ENCODE results near the gene MED15. TPM values are rescaled to one million over a fixed set of nuclear protein-coding genes. Genes with fewer than 3 reads are reported as not detected.
A peak's percentile ranks its signal among the peaks of the same experiment; 100 is the strongest.

Gene MED15
- total and polyA plus RNA-seq, 10 donors: 32.2 to 162 (median 89.7) TPM

DNA sequence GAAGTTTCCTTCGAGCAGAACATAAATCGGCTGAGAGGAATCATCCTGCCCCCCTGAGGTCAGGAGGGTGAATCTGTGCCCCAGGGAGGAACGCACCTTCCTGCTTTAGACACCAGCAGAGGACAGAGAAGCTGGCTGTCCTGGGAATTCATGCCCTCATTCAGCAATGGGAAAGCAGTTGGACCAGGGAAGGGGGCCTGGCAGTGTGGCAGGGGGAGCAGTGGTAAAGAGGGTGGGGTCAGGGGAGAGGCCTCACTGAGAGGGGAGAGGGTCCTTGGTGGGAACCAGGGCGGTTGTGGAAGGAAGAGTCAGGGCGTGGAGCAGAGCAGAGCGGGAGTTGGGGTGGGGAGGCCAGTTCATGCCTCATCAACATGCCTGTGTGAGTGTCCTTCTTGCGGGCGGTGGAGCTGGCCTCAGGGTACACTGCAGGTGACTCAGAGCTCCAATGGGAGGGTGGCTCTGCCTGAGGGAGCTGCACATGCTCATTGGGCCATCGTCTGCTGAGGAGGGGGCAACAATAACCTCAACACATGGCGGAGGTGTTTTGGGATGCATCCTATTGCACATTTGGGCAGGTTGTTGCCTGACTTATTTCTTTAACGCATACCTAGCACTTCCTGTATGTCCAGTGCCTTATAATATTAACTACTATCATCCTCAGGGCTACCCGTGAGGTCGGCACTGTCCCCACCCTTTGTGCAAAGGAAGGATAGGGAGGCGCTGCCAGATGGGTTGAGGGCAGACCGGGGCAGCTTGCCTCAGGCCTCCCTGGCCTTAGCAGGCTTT, 23.2 kb downstream of the MED15 start:
- WGBS, 5 donors: 64 to 86% (median 80%) methylated on average over 14 to 15 of the region's 15 CpGs
- Histone ChIP-seq H3K4me1 (peaks cover 35 to 98% (median 67%) of the 10 kb centered on the region in 6 donors), H3K9me3 (no peaks in the 10 kb centered on the region), H3K27me3 (replicated peaks in 1 of 7) (no peaks in the 10 kb centered on the region), H3K36me3 (peaks cover 0 to 92% (median 13%) of the 10 kb centered on the region in 6 donors), H3K27ac (peak overlapping the region in 7 of 8 donors; percentile 51 to 78 (median 71)), H3K4me3 (no peak overlapping the region)
- intact Hi-C loops (cut with DNase I; ENCODE audit: low total_unique reads): no loop called here
- TF ChIP-seq, protein P1, sequence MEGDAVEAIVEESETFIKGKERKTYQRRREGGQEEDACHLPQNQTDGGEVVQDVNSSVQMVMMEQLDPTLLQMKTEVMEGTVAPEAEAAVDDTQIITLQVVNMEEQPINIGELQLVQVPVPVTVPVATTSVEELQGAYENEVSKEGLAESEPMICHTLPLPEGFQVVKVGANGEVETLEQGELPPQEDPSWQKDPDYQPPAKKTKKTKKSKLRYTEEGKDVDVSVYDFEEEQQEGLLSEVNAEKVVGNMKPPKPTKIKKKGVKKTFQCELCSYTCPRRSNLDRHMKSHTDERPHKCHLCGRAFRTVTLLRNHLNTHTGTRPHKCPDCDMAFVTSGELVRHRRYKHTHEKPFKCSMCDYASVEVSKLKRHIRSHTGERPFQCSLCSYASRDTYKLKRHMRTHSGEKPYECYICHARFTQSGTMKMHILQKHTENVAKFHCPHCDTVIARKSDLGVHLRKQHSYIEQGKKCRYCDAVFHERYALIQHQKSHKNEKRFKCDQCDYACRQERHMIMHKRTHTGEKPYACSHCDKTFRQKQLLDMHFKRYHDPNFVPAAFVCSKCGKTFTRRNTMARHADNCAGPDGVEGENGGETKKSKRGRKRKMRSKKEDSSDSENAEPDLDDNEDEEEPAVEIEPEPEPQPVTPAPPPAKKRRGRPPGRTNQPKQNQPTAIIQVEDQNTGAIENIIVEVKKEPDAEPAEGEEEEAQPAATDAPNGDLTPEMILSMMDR (IDR thresholded peaks at IDR 0.05 in 8 of 11, conservative IDR thresholded peaks at IDR 0.05 in 3 of 11): no peak
- TF ChIP-seq POLR2AphosphoS5 (IDR thresholded peaks at IDR 0.05) (peak in 2 of 3 donors; percentile 10 to 39), POLR2A (IDR thresholded peaks at IDR 0.05) (no peak)
- DNase-seq: no peak

DNA sequence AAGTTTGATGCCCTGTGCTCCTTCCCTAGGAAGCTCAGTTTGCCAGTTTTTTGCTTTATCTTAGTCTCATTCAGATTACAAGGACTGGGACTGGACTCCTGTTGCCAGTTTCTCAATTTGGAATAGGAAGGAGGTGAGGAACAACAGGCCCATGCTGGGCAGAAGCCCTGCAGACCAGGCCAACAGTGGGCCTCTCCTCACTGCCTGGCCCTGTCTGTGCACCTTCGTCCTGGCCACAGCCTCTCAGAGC, 23.7 kb downstream of the MED15 start:
- Histone ChIP-seq H3K36me3 (peaks cover 0 to 88% (median 13%) of the 10 kb centered on the region in 6 donors), H3K4me1 (peaks cover 35 to 97% (median 68%) of the 10 kb centered on the region in 6 donors), H3K27me3 (replicated peaks in 1 of 7) (no peaks in the 10 kb centered on the region), H3K9me3 (no peaks in the 10 kb centered on the region), H3K4me3 (no peak overlapping the region), H3K27ac (peak overlapping the region in 7 of 8 donors; percentile 51 to 78 (median 71))
- intact Hi-C loops (cut with DNase I; ENCODE audit: low total_unique reads): no loop called here
- no peak for TF ChIP-seq POLR2AphosphoS5 (IDR thresholded peaks at IDR 0.05)
- 25 to 68% (median 58%) methylated on average over 1 of the region's 1 CpG for WGBS, 5 donors
- no peak for DNase-seq

DNA sequence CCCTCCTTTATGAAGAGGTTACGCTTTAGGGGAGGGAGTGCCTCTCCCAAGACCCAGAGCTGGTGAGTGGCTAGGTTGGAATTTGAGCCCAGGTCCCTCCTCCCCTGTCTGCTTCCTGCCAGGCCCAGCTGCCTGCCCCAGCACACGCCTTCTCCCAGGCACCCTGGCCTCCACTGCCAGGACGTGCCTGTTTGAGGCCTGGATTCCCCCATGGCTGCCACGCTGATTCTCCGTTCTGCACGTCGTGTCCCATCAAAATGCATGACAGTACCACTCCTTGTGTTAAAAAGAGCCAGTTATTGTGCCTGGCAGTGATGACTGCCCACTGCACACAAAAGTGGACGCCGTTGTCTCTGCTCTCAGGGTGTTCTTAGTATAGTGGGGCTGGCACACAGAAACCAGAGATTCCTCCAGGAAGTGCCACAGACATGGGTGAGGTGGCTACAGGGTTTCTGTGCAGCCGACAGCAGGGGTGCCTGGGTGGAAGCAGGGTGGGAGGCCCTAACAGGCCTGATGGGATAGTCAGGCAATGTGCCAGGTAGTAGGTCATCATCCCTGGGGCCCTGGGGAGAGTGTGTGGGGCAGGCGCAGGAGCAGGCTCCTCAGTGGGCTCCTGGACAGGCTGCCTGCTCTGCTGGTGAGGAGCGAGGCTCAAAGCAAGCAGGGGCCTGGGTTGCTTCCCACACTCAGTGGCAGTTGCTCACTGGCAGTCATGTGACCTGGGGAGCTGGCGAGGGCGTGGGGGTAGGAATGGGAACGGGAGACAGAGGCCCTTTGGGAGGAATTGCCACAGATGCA, 24.2 kb downstream of the MED15 start:
- Histone ChIP-seq H3K27ac (peak overlapping the region; percentile 51 to 78 (median 69)), H3K9me3 (no peaks in the 10 kb centered on the region), H3K4me1 (peaks cover 35 to 97% (median 70%) of the 10 kb centered on the region in 6 donors), H3K4me3 (no peak overlapping the region), H3K36me3 (peaks cover 0 to 88% (median 15%) of the 10 kb centered on the region in 6 donors), H3K27me3 (replicated peaks in 1 of 7) (no peaks in the 10 kb centered on the region)
- peak; percentile 18 to 71 (median 53) for TF ChIP-seq POLR2AphosphoS5 (IDR thresholded peaks at IDR 0.05)
- no peak for TF ChIP-seq POLR2A (IDR thresholded peaks at IDR 0.05)
- intact Hi-C loops (cut with DNase I; ENCODE audit: low total_unique reads): no loop called here
- WGBS, 5 donors: 60 to 75% (median 68%) methylated on average over 15 of the region's 15 CpGs
- no peak for DNase-seq

DNA sequence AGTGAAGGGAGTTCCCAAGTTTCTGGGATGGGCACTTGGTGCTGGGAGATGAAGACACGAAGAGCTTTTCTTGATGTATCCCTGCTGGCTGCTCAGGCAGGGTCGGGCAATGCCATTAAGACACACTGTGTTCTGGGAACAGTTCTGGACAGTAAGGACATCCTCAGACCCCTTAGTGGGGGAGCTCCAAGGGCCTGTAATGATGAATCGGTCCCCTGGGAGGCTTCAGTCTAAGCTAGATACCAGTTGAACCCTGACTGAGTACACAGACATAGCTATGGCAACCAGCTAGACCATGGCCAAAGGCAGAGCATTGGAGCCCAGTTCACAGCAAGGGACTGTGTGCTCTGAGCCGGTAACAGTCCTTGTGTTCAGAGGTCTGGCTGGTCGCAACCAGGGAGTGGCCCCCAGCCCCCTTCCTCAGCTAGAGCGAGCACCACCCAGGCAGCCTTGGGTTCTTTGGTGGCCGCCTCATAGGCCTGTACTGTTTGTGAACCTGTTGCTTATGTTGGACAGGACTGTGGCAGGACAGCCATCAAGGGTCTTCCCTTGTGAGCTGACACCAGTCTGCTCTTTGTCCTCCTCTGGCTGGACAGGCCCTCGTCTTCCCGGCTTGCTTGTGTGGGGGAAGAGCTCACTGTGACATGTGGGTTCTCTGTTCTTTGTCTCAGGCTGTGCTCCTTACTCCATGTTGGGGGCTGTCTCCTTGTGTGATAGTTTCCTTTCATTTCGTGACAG, 25.0 kb downstream of the MED15 start:
- no peak for DNase-seq
- Histone ChIP-seq H3K36me3 (peaks cover 0 to 89% (median 21%) of the 10 kb centered on the region in 6 donors), H3K9me3 (no peaks in the 10 kb centered on the region), H3K4me3 (no peak overlapping the region), H3K4me1 (peaks cover 35 to 97% (median 72%) of the 10 kb centered on the region in 6 donors), H3K27ac (peak overlapping the region; percentile 51 to 78 (median 69)), H3K27me3 (replicated peaks in 1 of 7) (no peaks in the 10 kb centered on the region)
- 65 to 85% (median 83%) methylated on average over 6 to 10 of the region's 10 CpGs for WGBS, 5 donors
- TF ChIP-seq, protein P1 (IDR thresholded peaks at IDR 0.05 in 8 of 11, conservative IDR thresholded peaks at IDR 0.05 in 3 of 11): no peak
- TF ChIP-seq POLR2A (IDR thresholded peaks at IDR 0.05) (no peak), POLR2AphosphoS5 (IDR thresholded peaks at IDR 0.05) (no peak)
- intact Hi-C loops (cut with DNase I; ENCODE audit: low total_unique reads): no loop called here
